HG03565 (cell line): ENCODE data around the gene OR2D3.
"Not testable (repeated sequence)": the region's sequence is repeated elsewhere in the genome, so short reads cannot be mapped to it uniquely, and the experiment has no call there.

ENCODE experiments used
- ATAC-seq: cut with Tn5 transposase; IDR thresholded peaks from one replicate; pipeline ENCODE4 v1.9.1; 2021; ENCODE audit warnings: mild to moderate bottlenecking, moderate library complexity; ENCODE audit not compliant: unreplicated experiment

Gene OR2D3

GRCh38 chr11:6920702-6921101 is at the start of gene OR2D3:
Gene OR2D3, plus strand, starts transcription at chr11:6921002. Its CDS starts 0 bp downstream, at chr11:6921002.
- no peak for ATAC-seq

- ATAC-seq: no peak
Observed at GRCh38 chr11:6871278-6871677, 49.5 kb upstream of the OR2D3 start.

GRCh38 chr11:6875761-6876160 is 45.0 kb upstream of the OR2D3 start:
- no peak for ATAC-seq

- no peak for ATAC-seq
Observed at GRCh38 chr11:6876325-6876724, 44.5 kb upstream of the OR2D3 start, which contains the start of gene OR10A4. Gene OR10A4, plus strand, starts transcription at chr11:6876625. Its CDS starts 23 bp downstream, at chr11:6876648.

GRCh38 chr11:6876914-6877313 is 43.9 kb upstream of the OR2D3 start:
- no peak for ATAC-seq

GRCh38 chr11:6882751-6883150 is 38.1 kb upstream of the OR2D3 start:
- no peak for ATAC-seq

GRCh38 chr11:6887711-6888110 is 33.1 kb upstream of the OR2D3 start:
- ATAC-seq: not testable (repeated sequence)

- ATAC-seq: no peak
Observed at GRCh38 chr11:6888830-6889229, 32.0 kb upstream of the OR2D3 start.

GRCh38 chr11:6889835-6890234 is 31.0 kb upstream of the OR2D3 start:
- ATAC-seq: peak; percentile 48

GRCh38 chr11:6892400-6892799 is 28.4 kb upstream of the OR2D3 start, which contains the start of gene OR2D2:
Gene OR2D2, minus strand, starts transcription at chr11:6892500. Its CDS starts 0 bp downstream, at chr11:6892500.
- ATAC-seq: no peak

GRCh38 chr11:6894097-6894496 is 26.7 kb upstream of the OR2D3 start:
- no peak for ATAC-seq

GRCh38 chr11:6895010-6895409 is 25.8 kb upstream of the OR2D3 start:
- ATAC-seq: peak; percentile 91

- ATAC-seq: no peak
Observed at GRCh38 chr11:6898911-6899310, 21.9 kb upstream of the OR2D3 start.

GRCh38 chr11:6900327-6900999 is 20.3 kb upstream of the OR2D3 start:
- ATAC-seq: no peak

- ATAC-seq: not testable (repeated sequence)
Observed at GRCh38 chr11:6904804-6905203, 16.0 kb upstream of the OR2D3 start.

GRCh38 chr11:6911378-6911777 is 9.4 kb upstream of the OR2D3 start:
- no peak for ATAC-seq

GRCh38 chr11:6911948-6912347 is 8.9 kb upstream of the OR2D3 start:
- no peak for ATAC-seq

- no peak for ATAC-seq
Observed at GRCh38 chr11:6919698-6920097, 1.1 kb upstream of the OR2D3 start.

GRCh38 chr11:6925007-6925577 is 4.3 kb downstream of the OR2D3 start:
- no peak for ATAC-seq

GRCh38 chr11:6925636-6926207 is 4.9 kb downstream of the OR2D3 start:
- ATAC-seq: no peak

- ATAC-seq: peak; percentile 50
Observed at GRCh38 chr11:6926208-6927029, 5.6 kb downstream of the OR2D3 start, which contains the start of gene ZNF215. Gene ZNF215, plus strand, starts transcription at chr11:6926426. Its CDS starts 5,847 bp downstream, at chr11:6932273.
